Measurements from ENCODE around the gene NID1. TPM values are rescaled to one million over a fixed set of nuclear protein-coding genes. Genes with fewer than 3 reads are reported as not detected.

NID1 gene
- total RNA-seq, 1 experiment from 2014 or later: 0.32 TPM

DNA sequence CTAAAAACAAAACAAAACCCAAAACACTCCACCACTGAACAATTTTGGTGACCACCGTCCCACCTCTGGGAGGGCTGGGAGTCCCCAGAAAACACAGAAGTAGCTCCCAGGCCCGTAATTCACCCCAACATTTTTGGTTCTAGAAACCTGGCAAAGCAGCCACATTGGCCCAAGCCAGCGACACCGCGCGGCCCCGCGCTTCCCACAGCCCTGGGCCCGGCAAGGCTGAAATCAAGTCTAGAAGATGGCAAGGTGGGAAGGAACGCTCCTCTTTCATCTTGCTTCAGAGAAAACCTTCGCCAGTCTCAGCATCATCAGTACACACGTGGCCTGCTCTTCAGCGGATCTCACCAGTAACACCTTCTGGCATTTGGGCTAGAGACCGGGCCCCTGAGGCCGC, 35.9 kb upstream of the NID1 start:
- H3K9me3 ChIP-seq (ENCODE audit: control insufficient read depth in 1 of 2, insufficient read depth in 1 of 2, low read depth in 1 of 2, low read length in 2 of 2): peaks cover 0 to 11% of the 10 kb centered on the region in 2 experiments; a peak in 1 of 4 replicates
- intact Hi-C loops (cut with micrococcal nuclease): loop anchor here (5.0 to 10.0 kb wide), 4 partner anchors 504 to 1462 kb away; partner anchors contain the start of gene HEATR1
- CTCF ChIA-PET: no interaction called here
- DNase-seq (ENCODE audit: low read depth, low spot score) (no peak), ATAC-seq (no peak)
- TF ChIP-seq ELF1 (IDR thresholded peaks at IDR 0.05; ENCODE audit: borderline replicate concordance, low read depth): no peak
- no peak for TF ChIP-seq SRF (IDR thresholded peaks at IDR 0.05; ENCODE audit: low read depth)
- TF ChIP-seq CEBPB (IDR thresholded peaks at IDR 0.05; ENCODE audit: low read depth): no peak
- no peak for TF ChIP-seq POLR2AphosphoS5 (IDR thresholded peaks at IDR 0.05; ENCODE audit: low read depth, low read length)
- TF ChIP-seq, protein P1, sequence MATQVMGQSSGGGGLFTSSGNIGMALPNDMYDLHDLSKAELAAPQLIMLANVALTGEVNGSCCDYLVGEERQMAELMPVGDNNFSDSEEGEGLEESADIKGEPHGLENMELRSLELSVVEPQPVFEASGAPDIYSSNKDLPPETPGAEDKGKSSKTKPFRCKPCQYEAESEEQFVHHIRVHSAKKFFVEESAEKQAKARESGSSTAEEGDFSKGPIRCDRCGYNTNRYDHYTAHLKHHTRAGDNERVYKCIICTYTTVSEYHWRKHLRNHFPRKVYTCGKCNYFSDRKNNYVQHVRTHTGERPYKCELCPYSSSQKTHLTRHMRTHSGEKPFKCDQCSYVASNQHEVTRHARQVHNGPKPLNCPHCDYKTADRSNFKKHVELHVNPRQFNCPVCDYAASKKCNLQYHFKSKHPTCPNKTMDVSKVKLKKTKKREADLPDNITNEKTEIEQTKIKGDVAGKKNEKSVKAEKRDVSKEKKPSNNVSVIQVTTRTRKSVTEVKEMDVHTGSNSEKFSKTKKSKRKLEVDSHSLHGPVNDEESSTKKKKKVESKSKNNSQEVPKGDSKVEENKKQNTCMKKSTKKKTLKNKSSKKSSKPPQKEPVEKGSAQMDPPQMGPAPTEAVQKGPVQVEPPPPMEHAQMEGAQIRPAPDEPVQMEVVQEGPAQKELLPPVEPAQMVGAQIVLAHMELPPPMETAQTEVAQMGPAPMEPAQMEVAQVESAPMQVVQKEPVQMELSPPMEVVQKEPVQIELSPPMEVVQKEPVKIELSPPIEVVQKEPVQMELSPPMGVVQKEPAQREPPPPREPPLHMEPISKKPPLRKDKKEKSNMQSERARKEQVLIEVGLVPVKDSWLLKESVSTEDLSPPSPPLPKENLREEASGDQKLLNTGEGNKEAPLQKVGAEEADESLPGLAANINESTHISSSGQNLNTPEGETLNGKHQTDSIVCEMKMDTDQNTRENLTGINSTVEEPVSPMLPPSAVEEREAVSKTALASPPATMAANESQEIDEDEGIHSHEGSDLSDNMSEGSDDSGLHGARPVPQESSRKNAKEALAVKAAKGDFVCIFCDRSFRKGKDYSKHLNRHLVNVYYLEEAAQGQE (IDR thresholded peaks at IDR 0.05; ENCODE audit: low read depth): no peak
- no peak overlapping the region for H3K4me2 ChIP-seq (ENCODE audit: low read length)
- no peaks in the 10 kb centered on the region for H3K9me2 ChIP-seq (ENCODE audit: insufficient read depth)
- no peaks in the 10 kb centered on the region for H3K27me3 ChIP-seq (ENCODE audit: insufficient read depth, low read length)
- RAD21 ChIA-PET (ENCODE audit: low non-redundant PET in 1 of 2, low total read pairs in 2 of 2, uncharacterized antibody in 2 of 2, unreplicated experiment in 2 of 2): no interaction called here
- no peaks in the 10 kb centered on the region for H3K79me2 ChIP-seq (ENCODE audit: insufficient read depth, low read length)
- H2AFZ ChIP-seq (ENCODE audit: low read depth, low read length, poor library complexity, severe bottlenecking): no peak overlapping the region
- no peak overlapping the region for H3K27ac ChIP-seq (ENCODE audit: low read depth, low read length)
- BruUV-seq (replicated peaks): no TSS peak
- peaks cover 5 to 8% of the 10 kb centered on the region in 2 experiments; a peak in 3 of 4 replicates for H3K4me1 ChIP-seq (ENCODE audit: control insufficient read depth in 1 of 2, insufficient read depth in 2 of 2, low read length in 2 of 2)
- H4K20me1 ChIP-seq (ENCODE audit: insufficient read depth): no peaks in the 10 kb centered on the region
- H3K9ac ChIP-seq (ENCODE audit: low read length): no peak overlapping the region
- POLR2A ChIA-PET: no interaction called here
- no peaks in the 10 kb centered on the region for H3K36me3 ChIP-seq (ENCODE audit: control insufficient read depth in 1 of 2, insufficient read depth in 2 of 2, low read length in 2 of 2)
- H3K4me3 ChIP-seq (replicated peaks in 1 of 2; ENCODE audit: low read depth in 1 of 2, low read length in 2 of 2): no peak overlapping the region

- Histone ChIP-seq H3K4me1 (ENCODE audit: control insufficient read depth in 1 of 2, insufficient read depth in 2 of 2, low read length in 2 of 2) (peaks cover 0 to 5% of the 10 kb centered on the region in 2 experiments; a peak in 1 of 4 replicates), H3K27me3 (ENCODE audit: insufficient read depth, low read length) (no peaks in the 10 kb centered on the region), H3K27ac (ENCODE audit: low read depth, low read length) (no peak overlapping the region), H3K4me2 (ENCODE audit: low read length) (no peak overlapping the region), H3K79me2 (ENCODE audit: insufficient read depth, low read length) (no peaks in the 10 kb centered on the region), H3K9ac (ENCODE audit: low read length) (no peak overlapping the region), H2AFZ (ENCODE audit: low read depth, low read length, poor library complexity, severe bottlenecking) (no peak overlapping the region), H3K9me2 (ENCODE audit: insufficient read depth) (no peaks in the 10 kb centered on the region), H4K20me1 (ENCODE audit: insufficient read depth) (no peaks in the 10 kb centered on the region), H3K9me3 (ENCODE audit: control insufficient read depth in 1 of 2, insufficient read depth in 1 of 2, low read depth in 1 of 2, low read length in 2 of 2) (peaks cover 0 to 15% of the 10 kb centered on the region in 2 experiments; a peak in 1 of 4 replicates), H3K36me3 (ENCODE audit: control insufficient read depth in 1 of 2, insufficient read depth in 2 of 2, low read length in 2 of 2) (no peaks in the 10 kb centered on the region), H3K4me3 (replicated peaks in 1 of 2; ENCODE audit: low read depth in 1 of 2, low read length in 2 of 2) (no peak overlapping the region)
- DNase-seq (ENCODE audit: low read depth, low spot score): no peak
- ChIA-PET RAD21 (ENCODE audit: low non-redundant PET in 1 of 2, low total read pairs in 2 of 2, uncharacterized antibody in 2 of 2, unreplicated experiment in 2 of 2) (no interaction called here), POLR2A (no interaction called here), CTCF (no interaction called here)
- BruUV-seq (replicated peaks): no TSS peak
- intact Hi-C loops (cut with micrococcal nuclease): no loop called here
- TF ChIP-seq POLR2A (IDR thresholded peaks at IDR 0.05; ENCODE audit: borderline replicate concordance, extremely low read depth, insufficient read depth, insufficient read length): no peak
- TF ChIP-seq ZFX (IDR thresholded peaks at IDR 0.05): no peak
- no peak for TF ChIP-seq EGR1 (IDR thresholded peaks at IDR 0.05; ENCODE audit: low read depth)
- no peak for TF ChIP-seq CEBPB (IDR thresholded peaks at IDR 0.05; ENCODE audit: low read depth)
- no peak for TF ChIP-seq ATF3 (IDR thresholded peaks at IDR 0.05)
- ATAC-seq: no peak
These were observed 34.6 kb upstream of the NID1 start for GRCh38 chr1:236099355-236099974.

All from HCT116 (cell line).